ENCODE measurements around the gene EIF1AD. TPM values are rescaled to one million over a fixed set of nuclear protein-coding genes. Genes with fewer than 3 reads are reported as not detected.
"Not testable (repeated sequence)": the region's sequence is repeated elsewhere in the genome, so short reads cannot be mapped to it uniquely, and the experiment has no call there.

Gene EIF1AD
- polyA plus RNA-seq, 4 donors: 14.8 to 34.9 (median 19.8) TPM

- H3K4me1 ChIP-seq (ENCODE audit: control insufficient read depth in 3 of 3, insufficient read depth in 2 of 3, low read depth in 1 of 3, low read length in 2 of 3); H3K4me3 ChIP-seq (ENCODE audit: low read depth in 1 of 3, low read length in 3 of 3); H3K27ac ChIP-seq (ENCODE audit: low read depth in 1 of 3, low read length in 2 of 3); H3K9me3 ChIP-seq (ENCODE audit: control insufficient read depth in 2 of 2, insufficient read depth in 1 of 2, low read depth in 1 of 2, low read length in 1 of 2); FAIRE-seq; DNase-seq; H3K36me3 ChIP-seq (ENCODE audit: control insufficient read depth in 3 of 3, insufficient read depth in 2 of 3, low read depth in 1 of 3, low read length in 3 of 3): not testable (repeated sequence)
- WGBS, 3 donors: 93 to 95% (median 94%) methylated on average over 5 of the region's 5 CpGs
- peaks cover 0 to 16% (median 0%) of the 10 kb centered on the region in 3 donors for H3K27me3 ChIP-seq (ENCODE audit: control insufficient read depth in 3 of 3, insufficient read depth in 3 of 3, low read length in 3 of 3)
These were observed 51.2 kb downstream of the EIF1AD start for GRCh38 chr11:65950711-65951110.

DNA sequence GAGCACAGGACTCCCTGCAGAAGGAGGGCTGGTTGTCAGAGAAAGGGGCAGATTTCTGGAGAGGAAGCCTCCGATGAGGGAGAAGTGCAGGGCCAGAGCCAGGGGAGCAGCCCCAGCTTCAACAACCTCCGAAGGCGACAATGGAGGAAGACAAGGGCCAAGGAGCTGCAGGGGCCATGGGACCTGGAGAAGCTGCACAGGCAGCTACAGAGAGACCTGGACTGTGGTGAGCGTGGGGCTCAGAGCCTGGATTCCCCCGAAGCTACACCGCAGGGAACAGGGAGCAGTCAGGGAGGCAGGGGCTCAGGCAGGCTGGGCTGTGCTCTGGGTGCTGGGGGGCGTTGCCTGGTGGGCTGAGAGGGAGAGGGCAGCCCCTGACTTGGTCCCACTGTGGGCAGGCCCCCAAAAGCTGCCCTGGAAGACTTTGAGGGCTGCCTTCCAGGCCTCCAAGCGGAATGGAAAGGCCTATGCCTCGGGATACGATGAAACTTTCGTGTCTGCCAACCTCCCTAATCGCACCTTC is 54.3 kb downstream of the EIF1AD start:
- no peak for FAIRE-seq
- H3K4me1 ChIP-seq (ENCODE audit: control insufficient read depth in 3 of 3, insufficient read depth in 2 of 3, low read depth in 1 of 3, low read length in 2 of 3): no peaks in the 10 kb centered on the region
- no peaks in the 10 kb centered on the region for H3K36me3 ChIP-seq (ENCODE audit: control insufficient read depth in 3 of 3, insufficient read depth in 2 of 3, low read depth in 1 of 3, low read length in 3 of 3)
- 70 to 85% (median 80%) methylated on average over 12 of the region's 12 CpGs for WGBS, 3 donors
- no peaks in the 10 kb centered on the region for H3K9me3 ChIP-seq (ENCODE audit: control insufficient read depth in 2 of 2, insufficient read depth in 1 of 2, low read depth in 1 of 2, low read length in 1 of 2)
- H3K27ac ChIP-seq (ENCODE audit: low read depth in 1 of 3, low read length in 2 of 3): no peak overlapping the region
- no peak for DNase-seq
- H3K27me3 ChIP-seq (ENCODE audit: control insufficient read depth in 3 of 3, insufficient read depth in 3 of 3, low read length in 3 of 3): peaks cover 0 to 11% (median 0%) of the 10 kb centered on the region in 3 donors
- no peak overlapping the region for H3K4me3 ChIP-seq (ENCODE audit: low read depth in 1 of 3, low read length in 3 of 3)

DNA sequence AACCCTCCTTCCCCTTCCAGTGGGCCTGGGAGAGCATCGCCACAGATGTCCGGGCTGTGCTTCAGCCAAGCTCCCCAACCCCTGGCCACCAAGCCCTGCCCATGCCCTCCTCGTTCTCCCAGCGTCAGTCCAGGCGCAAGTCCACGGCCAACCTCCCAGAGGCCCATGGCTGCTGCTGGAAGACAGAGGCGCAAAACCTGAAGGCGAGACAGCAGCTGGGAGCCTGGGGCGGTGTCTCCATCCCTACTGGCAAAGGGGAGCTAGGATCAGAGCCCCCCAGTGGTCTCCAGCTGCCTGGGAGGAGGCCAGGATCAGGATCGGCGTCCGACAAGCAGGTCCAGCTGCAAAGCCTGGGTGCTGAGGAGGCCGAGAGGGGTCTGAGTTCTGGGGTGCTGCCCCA is 54.8 kb downstream of the EIF1AD start:
- DNase-seq (no peak), FAIRE-seq (no peak)
- WGBS, 3 donors: 63 to 76% (median 70%) methylated on average over 13 of the region's 13 CpGs
- no peaks in the 10 kb centered on the region for H3K4me1 ChIP-seq (ENCODE audit: control insufficient read depth in 3 of 3, insufficient read depth in 2 of 3, low read depth in 1 of 3, low read length in 2 of 3)
- no peak overlapping the region for H3K4me3 ChIP-seq (ENCODE audit: low read depth in 1 of 3, low read length in 3 of 3)
- no peak overlapping the region for H3K27ac ChIP-seq (ENCODE audit: low read depth in 1 of 3, low read length in 2 of 3)
- no peaks in the 10 kb centered on the region for H3K9me3 ChIP-seq (ENCODE audit: control insufficient read depth in 2 of 2, insufficient read depth in 1 of 2, low read depth in 1 of 2, low read length in 1 of 2)
- no peaks in the 10 kb centered on the region for H3K36me3 ChIP-seq (ENCODE audit: control insufficient read depth in 3 of 3, insufficient read depth in 2 of 3, low read depth in 1 of 3, low read length in 3 of 3)
- H3K27me3 ChIP-seq (ENCODE audit: control insufficient read depth in 3 of 3, insufficient read depth in 3 of 3, low read length in 3 of 3): peaks cover 0 to 13% (median 0%) of the 10 kb centered on the region in 3 donors

DNA sequence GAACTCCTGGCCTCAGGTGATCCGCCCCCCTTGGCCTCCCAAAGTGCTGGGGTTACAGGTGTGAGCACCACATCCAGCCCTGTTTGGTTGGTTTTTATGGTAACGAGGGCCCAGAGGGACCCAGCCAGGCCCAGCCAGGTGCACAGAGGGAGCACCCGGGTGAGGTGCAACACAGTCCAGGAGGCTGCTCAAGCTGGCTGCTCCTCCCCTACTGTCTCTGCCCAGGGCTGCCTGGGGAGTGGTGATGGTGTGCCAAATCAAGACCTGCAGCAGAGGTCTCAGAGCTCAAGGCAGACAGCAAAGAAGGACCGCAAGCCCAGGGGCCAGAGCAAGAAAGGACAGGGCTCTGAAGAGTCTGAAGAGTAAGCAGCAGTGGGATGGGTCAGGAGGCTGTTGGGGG is 55.3 kb downstream of the EIF1AD start:
- DNase-seq (no peak), FAIRE-seq (no peak)
- H3K4me3 ChIP-seq (ENCODE audit: low read depth in 1 of 3, low read length in 3 of 3): no peak overlapping the region
- H3K4me1 ChIP-seq (ENCODE audit: control insufficient read depth in 3 of 3, insufficient read depth in 2 of 3, low read depth in 1 of 3, low read length in 2 of 3): no peaks in the 10 kb centered on the region
- no peak overlapping the region for H3K27ac ChIP-seq (ENCODE audit: low read depth in 1 of 3, low read length in 2 of 3)
- H3K27me3 ChIP-seq (ENCODE audit: control insufficient read depth in 3 of 3, insufficient read depth in 3 of 3, low read length in 3 of 3): peaks cover 0 to 14% (median 0%) of the 10 kb centered on the region in 3 donors
- H3K9me3 ChIP-seq (ENCODE audit: control insufficient read depth in 2 of 2, insufficient read depth in 1 of 2, low read depth in 1 of 2, low read length in 1 of 2): no peaks in the 10 kb centered on the region
- H3K36me3 ChIP-seq (ENCODE audit: control insufficient read depth in 3 of 3, insufficient read depth in 2 of 3, low read depth in 1 of 3, low read length in 3 of 3): no peaks in the 10 kb centered on the region
- WGBS, 3 donors: 70 to 79% (median 78%) methylated on average over 4 of the region's 4 CpGs

Other genes starting within 250 kb of the EIF1AD start
- gene AP5B1, start 221.2 kb downstream of the EIF1AD start, polyA plus RNA-seq: 10 to 100 TPM in 1 of 4 donors, 1 to 10 TPM in 3; 6.9 to 17.3 (median 9.1) TPM
- 10 to 100 TPM; 11.9 to 41.3 (median 20.1) TPM for gene OVOL1, start 215.1 kb downstream of the EIF1AD start, polyA plus RNA-seq
- gene SNX32, start 168.2 kb downstream of the EIF1AD start, polyA plus RNA-seq: 1 to 10 TPM in 3 of 4 donors, under 1 TPM in 1; 0.54 to 4.0 (median 1.8) TPM
- gene CFL1, start 144.0 kb downstream of the EIF1AD start, polyA plus RNA-seq: 1,000 to 10,000 TPM in 3 of 4 donors, 100 to 1,000 TPM in 1; 854 to 2,084 (median 1,613) TPM
- gene MUS81, start 141.7 kb downstream of the EIF1AD start, polyA plus RNA-seq: 100 to 1,000 TPM in 1 of 4 donors, 10 to 100 TPM in 3; 45.3 to 118 (median 73.8) TPM
- 10 to 100 TPM in 2 of 4 donors, 1 to 10 TPM in 2; 4.7 to 18.0 (median 12.1) TPM for gene EFEMP2, start 129.4 kb downstream of the EIF1AD start, polyA plus RNA-seq
- gene CTSW, start 122.3 kb downstream of the EIF1AD start, polyA plus RNA-seq: 1 to 10 TPM in 2 of 4 donors, under 1 TPM in 2; 0.43 to 3.5 (median 1.1) TPM
- 100 to 1,000 TPM in 2 of 4 donors, 10 to 100 TPM in 2; 57.6 to 131 (median 86.9) TPM for gene FIBP, start 113.7 kb downstream of the EIF1AD start, polyA plus RNA-seq
- gene CCDC85B, start 111.5 kb downstream of the EIF1AD start, polyA plus RNA-seq: 10 to 100 TPM in 2 of 4 donors, 1 to 10 TPM in 2; 6.5 to 32.5 (median 13.3) TPM
- 1 to 10 TPM in 3 of 4 donors, under 1 TPM in 1; 0.04 to 5.2 (median 1.9) TPM for gene FOSL1, start 101.8 kb downstream of the EIF1AD start, polyA plus RNA-seq
- 10 to 100 TPM; 23.9 to 32.7 (median 26.9) TPM for gene C11orf68, start 83.1 kb downstream of the EIF1AD start, polyA plus RNA-seq
- gene DRAP1, start 82.7 kb downstream of the EIF1AD start, polyA plus RNA-seq: 10 to 100 TPM; 53.2 to 87.3 (median 70.7) TPM
- gene TSGA10IP, start 56.7 kb downstream of the EIF1AD start, polyA plus RNA-seq: under 1 TPM in 1 of 4 donors, not detected in 3; 0.07 TPM
- 10 to 100 TPM; 39.3 to 95.9 (median 52.9) TPM for gene SART1, start 40.4 kb downstream of the EIF1AD start, polyA plus RNA-seq
- gene BANF1, start 346 bp upstream of the EIF1AD start, polyA plus RNA-seq: 100 to 1,000 TPM in 2 of 4 donors, 10 to 100 TPM in 2; 80.0 to 193 (median 100) TPM
- gene CST6, start 9.9 kb upstream of the EIF1AD start, polyA plus RNA-seq: not detected
- gene CATSPER1, start 24.3 kb upstream of the EIF1AD start, polyA plus RNA-seq: under 1 TPM in 1 of 4 donors, not detected in 3; 0.04 TPM
- gene GAL3ST3, start 47.0 kb upstream of the EIF1AD start, polyA plus RNA-seq: under 1 TPM in 1 of 4 donors, not detected in 3; 0.12 TPM
- gene SF3B2, start 50.2 kb upstream of the EIF1AD start, polyA plus RNA-seq: 100 to 1,000 TPM; 106 to 141 (median 122) TPM
- gene PACS1, start 68.1 kb upstream of the EIF1AD start, polyA plus RNA-seq: 10 to 100 TPM in 2 of 4 donors, 1 to 10 TPM in 2; 4.0 to 22.9 (median 10.0) TPM

All from small intestine (tissue), 7 donors.